Measurements from ENCODE around the gene FAM89B.

DNA sequence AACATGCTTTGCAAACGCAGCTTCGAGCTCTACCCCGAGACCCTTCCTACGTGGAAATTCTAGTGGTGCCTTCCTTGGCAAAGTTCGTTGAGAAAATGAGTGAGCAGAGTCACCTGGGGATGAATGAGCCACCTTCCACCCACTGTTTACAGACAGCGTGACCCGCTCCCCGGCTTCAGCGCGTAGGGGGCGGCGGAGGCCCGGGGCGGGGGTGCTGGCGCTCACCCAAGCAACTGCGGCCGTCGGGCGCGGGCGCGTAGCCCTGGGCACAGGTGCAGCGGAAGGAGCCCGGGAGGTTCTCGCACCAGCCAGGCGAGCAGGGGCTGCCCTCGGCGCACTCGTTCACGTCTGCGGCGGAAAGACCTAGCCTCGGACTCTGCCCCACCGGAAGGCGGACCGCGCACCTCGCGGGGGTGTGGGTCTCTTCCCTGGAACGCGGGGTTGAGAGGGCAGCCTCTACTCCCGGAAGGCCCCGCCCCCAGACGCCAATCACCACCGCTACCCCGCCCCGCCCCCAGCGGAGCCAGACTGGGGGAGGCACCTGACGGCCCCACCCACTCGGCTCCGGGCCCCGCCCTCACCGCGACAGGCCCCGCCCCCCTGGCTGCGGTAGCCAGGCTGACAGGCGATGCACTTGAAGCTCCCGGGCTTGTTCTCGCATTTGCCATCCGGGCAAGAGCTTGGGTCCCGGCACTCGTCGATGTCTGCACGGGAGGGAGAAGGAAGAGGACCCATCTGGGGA lies 25.9 kb upstream of the FAM89B start:
- TF ChIP-seq, protein P1, sequence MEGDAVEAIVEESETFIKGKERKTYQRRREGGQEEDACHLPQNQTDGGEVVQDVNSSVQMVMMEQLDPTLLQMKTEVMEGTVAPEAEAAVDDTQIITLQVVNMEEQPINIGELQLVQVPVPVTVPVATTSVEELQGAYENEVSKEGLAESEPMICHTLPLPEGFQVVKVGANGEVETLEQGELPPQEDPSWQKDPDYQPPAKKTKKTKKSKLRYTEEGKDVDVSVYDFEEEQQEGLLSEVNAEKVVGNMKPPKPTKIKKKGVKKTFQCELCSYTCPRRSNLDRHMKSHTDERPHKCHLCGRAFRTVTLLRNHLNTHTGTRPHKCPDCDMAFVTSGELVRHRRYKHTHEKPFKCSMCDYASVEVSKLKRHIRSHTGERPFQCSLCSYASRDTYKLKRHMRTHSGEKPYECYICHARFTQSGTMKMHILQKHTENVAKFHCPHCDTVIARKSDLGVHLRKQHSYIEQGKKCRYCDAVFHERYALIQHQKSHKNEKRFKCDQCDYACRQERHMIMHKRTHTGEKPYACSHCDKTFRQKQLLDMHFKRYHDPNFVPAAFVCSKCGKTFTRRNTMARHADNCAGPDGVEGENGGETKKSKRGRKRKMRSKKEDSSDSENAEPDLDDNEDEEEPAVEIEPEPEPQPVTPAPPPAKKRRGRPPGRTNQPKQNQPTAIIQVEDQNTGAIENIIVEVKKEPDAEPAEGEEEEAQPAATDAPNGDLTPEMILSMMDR (IDR thresholded peaks at IDR 0.05), result no peak
- TF ChIP-seq POLR2A (IDR thresholded peaks at IDR 0.05), result peak; percentile 66 to 81
